ENCODE results near the gene TMEM120A. TPM values are rescaled to one million over a fixed set of nuclear protein-coding genes. Genes with fewer than 3 reads are reported as not detected.
A peak's percentile ranks its signal among the peaks of the same experiment; 100 is the strongest.
"Not testable (repeated sequence)": the region's sequence is repeated elsewhere in the genome, so short reads cannot be mapped to it uniquely, and the experiment has no call there.

The TMEM120A gene
- total RNA-seq = 107 TPM
- long read RNA-seq, transcript TMEM120A-204 (11 exons, 1,352 nt) = minor isoform, 16 of 194 reads
- long read RNA-seq, transcript TMEM120A-214 (12 exons, 1,456 nt) = major isoform, 134 of 194 reads
- long read RNA-seq, transcript TMEM120A-203 (12 exons, 1,161 nt) = minor isoform, 7 of 194 reads
- long read RNA-seq, partial matches to known transcripts = 11 of 194 reads
- long read RNA-seq, other reads (novel, unspliced or antisense) = 26 of 194 reads

- intact Hi-C loops (cut with micrococcal nuclease) = no loop called here
- peak; percentile 99 for DNase-seq
- ATAC-seq = peak; percentile 89
Observed at GRCh38 chr7:75994388-75995051, at the start of gene TMEM120A. Gene TMEM120A, minus strand, starts transcription at chr7:75994595. Its CDS starts 25 bp downstream, at chr7:75994570.

- intact Hi-C loops (cut with micrococcal nuclease) = no loop called here
- ATAC-seq = no peak
- DNase-seq = no peak
Observed at GRCh38 chr7:76040126-76040525, 45.7 kb upstream of the TMEM120A start.

GRCh38 chr7:76037310-76037709 is 42.9 kb upstream of the TMEM120A start:
- ATAC-seq = peak; percentile 20
- intact Hi-C loops (cut with micrococcal nuclease) = no loop called here
- DNase-seq = no peak

- intact Hi-C loops (cut with micrococcal nuclease) = no loop called here
- ATAC-seq = no peak
- no peak for DNase-seq
Observed at GRCh38 chr7:76031964-76032363, 37.6 kb upstream of the TMEM120A start.

- ATAC-seq; intact Hi-C loops (cut with micrococcal nuclease); DNase-seq: not testable (repeated sequence)
Observed at GRCh38 chr7:76029682-76030081, 35.3 kb upstream of the TMEM120A start.

- DNase-seq = no peak
- intact Hi-C loops (cut with micrococcal nuclease) = loop anchor here (5.0 kb wide), 1 partner anchor 151 kb away; no protein-coding TSS in a partner anchor
- ATAC-seq = peak; percentile 68
Observed at GRCh38 chr7:76023002-76023401, 28.6 kb upstream of the TMEM120A start.

GRCh38 chr7:76022026-76022780 is 27.8 kb upstream of the TMEM120A start:
- ATAC-seq (no peak), DNase-seq (no peak)
- intact Hi-C loops (cut with micrococcal nuclease) = loop anchor here (5.0 kb wide), 1 partner anchor 150 kb away; no protein-coding TSS in a partner anchor

- intact Hi-C loops (cut with micrococcal nuclease) = loop anchor here (5.0 kb wide), 1 partner anchor 148 kb away; no protein-coding TSS in a partner anchor
- DNase-seq = peak; percentile 88
- ATAC-seq = peak; percentile 86
Observed at GRCh38 chr7:76020031-76020714, 25.8 kb upstream of the TMEM120A start.

- DNase-seq; intact Hi-C loops (cut with micrococcal nuclease); ATAC-seq: not testable (repeated sequence)
Observed at GRCh38 chr7:76018520-76018919, 24.1 kb upstream of the TMEM120A start.

GRCh38 chr7:76016191-76016947 is 22.0 kb upstream of the TMEM120A start:
- intact Hi-C loops (cut with micrococcal nuclease) = no loop called here
- no peak for DNase-seq
- no peak for ATAC-seq

GRCh38 chr7:76011442-76011861 is 17.1 kb upstream of the TMEM120A start:
- peak; percentile 96 for ATAC-seq
- intact Hi-C loops (cut with micrococcal nuclease) = no loop called here
- peak; percentile 74 for DNase-seq

- intact Hi-C loops (cut with micrococcal nuclease) = no loop called here
- ATAC-seq = no peak
- DNase-seq = no peak
Observed at GRCh38 chr7:76009672-76010600, 15.5 kb upstream of the TMEM120A start.

- no peak for ATAC-seq
- no peak for DNase-seq
- intact Hi-C loops (cut with micrococcal nuclease) = no loop called here
Observed at GRCh38 chr7:76008156-76008687, 13.8 kb upstream of the TMEM120A start.

- DNase-seq; ATAC-seq; intact Hi-C loops (cut with micrococcal nuclease): not testable (repeated sequence)
Observed at GRCh38 chr7:76005004-76005403, 10.6 kb upstream of the TMEM120A start.

- intact Hi-C loops (cut with micrococcal nuclease) = no loop called here
- ATAC-seq = no peak
- DNase-seq = no peak
Observed at GRCh38 chr7:76003351-76003750, 9.0 kb upstream of the TMEM120A start.

GRCh38 chr7:76002822-76003221 is 8.4 kb upstream of the TMEM120A start:
- intact Hi-C loops (cut with micrococcal nuclease) = no loop called here
- no peak for ATAC-seq
- DNase-seq = no peak

- DNase-seq (no peak), ATAC-seq (peak; percentile 78)
- intact Hi-C loops (cut with micrococcal nuclease) = no loop called here
Observed at GRCh38 chr7:76002139-76002538, 7.7 kb upstream of the TMEM120A start.
